Measurements from ENCODE around the gene MYH7.

GRCh38 chr14:23438101-23438971 lies 2.9 kb upstream of the MYH7 start:
- TF ChIP-seq REST (tag by site-specific recombination; IDR thresholded peaks at IDR 0.05) (no peak), ZNF707 (tag by site-specific recombination; IDR thresholded peaks at IDR 0.05) (no peak)

Measured in HEK293 (cell line).